Mucosa of stomach (tissue), 1 donor: ENCODE measurements around the gene MROH2A.
A peak's percentile ranks its signal among the peaks of the same experiment; 100 is the strongest.

Source experiments
- H3K27me3 ChIP-seq: one replicate; pipeline ENCODE4 v1.7.0; 2013; ENCODE audit warnings: mild to moderate bottlenecking, low read length; ENCODE audit not compliant: control insufficient read depth, insufficient read depth
- H3K36me3 ChIP-seq: one replicate; pipeline ENCODE4 v1.7.0; 2013; ENCODE audit warnings: low read length; ENCODE audit not compliant: control insufficient read depth, insufficient read depth
- H3K4me1 ChIP-seq: one replicate; pipeline ENCODE4 v1.7.0; 2013; ENCODE audit warnings: mild to moderate bottlenecking, low read length; ENCODE audit not compliant: control insufficient read depth, insufficient read depth
- H3K4me3 ChIP-seq: one replicate; pipeline ENCODE4 v1.7.0; 2013; ENCODE audit warnings: low read length
- H3K9ac ChIP-seq: one replicate; pipeline ENCODE4 v1.7.0; 2013; ENCODE audit warnings: mild to moderate bottlenecking, low read length, moderate library complexity
- H3K9me3 ChIP-seq: one replicate; pipeline ENCODE4 v1.7.0; 2013; ENCODE audit warnings: mild to moderate bottlenecking, low read length, moderate library complexity; ENCODE audit not compliant: control insufficient read depth
- donor health status: Pancreatic carcinoma.

MROH2A gene

GRCh38 chr2:233849607-233850271, 71.6 kb downstream of the MROH2A start:
- Histone ChIP-seq H3K9me3 (no peaks in the 10 kb centered on the region), H3K36me3 (no peaks in the 10 kb centered on the region), H3K9ac (no peak overlapping the region), H3K4me1 (no peaks in the 10 kb centered on the region), H3K4me3 (no peak overlapping the region), H3K27me3 (no peaks in the 10 kb centered on the region)

- Histone ChIP-seq H3K36me3 (no peaks in the 10 kb centered on the region), H3K4me3 (no peak overlapping the region), H3K27me3 (no peaks in the 10 kb centered on the region), H3K9ac (no peak overlapping the region), H3K4me1 (no peaks in the 10 kb centered on the region), H3K9me3 (no peaks in the 10 kb centered on the region)
Observed at GRCh38 chr2:233850745-233851144, 72.6 kb downstream of the MROH2A start.

GRCh38 chr2:233851169-233851568, 73.0 kb downstream of the MROH2A start:
- no peak overlapping the region for H3K4me3 ChIP-seq
- no peaks in the 10 kb centered on the region for H3K9me3 ChIP-seq
- no peaks in the 10 kb centered on the region for H3K27me3 ChIP-seq
- no peaks in the 10 kb centered on the region for H3K36me3 ChIP-seq
- no peak overlapping the region for H3K9ac ChIP-seq
- H3K4me1 ChIP-seq = no peaks in the 10 kb centered on the region

GRCh38 chr2:233852056-233852455, 73.9 kb downstream of the MROH2A start:
- H3K4me3 ChIP-seq = no peak overlapping the region
- H3K9me3 ChIP-seq = no peaks in the 10 kb centered on the region

GRCh38 chr2:233853353-233853752, 75.2 kb downstream of the MROH2A start:
- Histone ChIP-seq H3K27me3 (no peaks in the 10 kb centered on the region), H3K9ac (no peak overlapping the region), H3K9me3 (no peaks in the 10 kb centered on the region), H3K4me3 (no peak overlapping the region), H3K4me1 (no peaks in the 10 kb centered on the region), H3K36me3 (no peaks in the 10 kb centered on the region)

More at GRCh38 chr2:233852056-233852455, 73.9 kb downstream of the MROH2A start:
- H3K9ac ChIP-seq = no peak overlapping the region
- no peaks in the 10 kb centered on the region for H3K4me1 ChIP-seq
- no peaks in the 10 kb centered on the region for H3K27me3 ChIP-seq
- no peaks in the 10 kb centered on the region for H3K36me3 ChIP-seq

GRCh38 chr2:233853883-233854240, 75.7 kb downstream of the MROH2A start:
- Histone ChIP-seq H3K4me1 (no peaks in the 10 kb centered on the region), H3K9ac (peak overlapping the region; percentile 50), H3K9me3 (no peaks in the 10 kb centered on the region), H3K27me3 (no peaks in the 10 kb centered on the region), H3K4me3 (peak overlapping the region; percentile 51), H3K36me3 (no peaks in the 10 kb centered on the region)

- peak within 1 kb of the TSS; percentile 51 for H3K4me3 ChIP-seq
- H3K9me3 ChIP-seq = no peaks in the 10 kb centered on the region
- peak within 1 kb of the TSS; percentile 50 for H3K9ac ChIP-seq
- H3K4me1 ChIP-seq = no peaks in the 10 kb centered on the region
- no peaks in the 10 kb centered on the region for H3K27me3 ChIP-seq
- H3K36me3 ChIP-seq = no peaks in the 10 kb centered on the region
Observed at GRCh38 chr2:233854241-233854981, 76.3 kb downstream of the MROH2A start, which contains the start of gene HJURP. HJURP (minus strand) TSS chr2:233854535; CDS start chr2:233854500, 35 bp downstream.

GRCh38 chr2:233855345-233855744, 77.2 kb downstream of the MROH2A start:
- H3K36me3 ChIP-seq = no peaks in the 10 kb centered on the region
- no peaks in the 10 kb centered on the region for H3K9me3 ChIP-seq
- no peaks in the 10 kb centered on the region for H3K4me1 ChIP-seq
- H3K4me3 ChIP-seq = no peak overlapping the region
- H3K27me3 ChIP-seq = no peaks in the 10 kb centered on the region
- no peak overlapping the region for H3K9ac ChIP-seq

GRCh38 chr2:233856184-233856583, 78.1 kb downstream of the MROH2A start:
- H3K9me3 ChIP-seq = no peaks in the 10 kb centered on the region
- H3K4me3 ChIP-seq = no peak overlapping the region
- H3K9ac ChIP-seq = no peak overlapping the region
- no peaks in the 10 kb centered on the region for H3K4me1 ChIP-seq
- no peaks in the 10 kb centered on the region for H3K36me3 ChIP-seq
- H3K27me3 ChIP-seq = no peaks in the 10 kb centered on the region

GRCh38 chr2:233857511-233858141, 79.5 kb downstream of the MROH2A start:
- Histone ChIP-seq H3K9ac (no peak overlapping the region), H3K9me3 (no peaks in the 10 kb centered on the region), H3K36me3 (no peaks in the 10 kb centered on the region), H3K27me3 (no peaks in the 10 kb centered on the region), H3K4me3 (no peak overlapping the region), H3K4me1 (no peaks in the 10 kb centered on the region)

- Histone ChIP-seq H3K4me3 (no peak overlapping the region), H3K36me3 (no peaks in the 10 kb centered on the region), H3K4me1 (no peaks in the 10 kb centered on the region), H3K9ac (no peak overlapping the region), H3K27me3 (no peaks in the 10 kb centered on the region), H3K9me3 (no peaks in the 10 kb centered on the region)
Observed at GRCh38 chr2:233858331-233858730, 80.2 kb downstream of the MROH2A start.

GRCh38 chr2:233862261-233862768, 84.2 kb downstream of the MROH2A start:
- no peaks in the 10 kb centered on the region for H3K27me3 ChIP-seq
- H3K4me3 ChIP-seq = no peak overlapping the region
- H3K9ac ChIP-seq = no peak overlapping the region
- no peaks in the 10 kb centered on the region for H3K9me3 ChIP-seq
- H3K4me1 ChIP-seq = no peaks in the 10 kb centered on the region
- H3K36me3 ChIP-seq = no peaks in the 10 kb centered on the region
